Measurements from ENCODE around the gene TRIM47. TPM values are rescaled to one million over a fixed set of nuclear protein-coding genes. Genes with fewer than 3 reads are reported as not detected.

TRIM47 gene
- total and polyA plus RNA-seq, 4 donors = 6.9 to 18.5 (median 13.8) TPM

DNA sequence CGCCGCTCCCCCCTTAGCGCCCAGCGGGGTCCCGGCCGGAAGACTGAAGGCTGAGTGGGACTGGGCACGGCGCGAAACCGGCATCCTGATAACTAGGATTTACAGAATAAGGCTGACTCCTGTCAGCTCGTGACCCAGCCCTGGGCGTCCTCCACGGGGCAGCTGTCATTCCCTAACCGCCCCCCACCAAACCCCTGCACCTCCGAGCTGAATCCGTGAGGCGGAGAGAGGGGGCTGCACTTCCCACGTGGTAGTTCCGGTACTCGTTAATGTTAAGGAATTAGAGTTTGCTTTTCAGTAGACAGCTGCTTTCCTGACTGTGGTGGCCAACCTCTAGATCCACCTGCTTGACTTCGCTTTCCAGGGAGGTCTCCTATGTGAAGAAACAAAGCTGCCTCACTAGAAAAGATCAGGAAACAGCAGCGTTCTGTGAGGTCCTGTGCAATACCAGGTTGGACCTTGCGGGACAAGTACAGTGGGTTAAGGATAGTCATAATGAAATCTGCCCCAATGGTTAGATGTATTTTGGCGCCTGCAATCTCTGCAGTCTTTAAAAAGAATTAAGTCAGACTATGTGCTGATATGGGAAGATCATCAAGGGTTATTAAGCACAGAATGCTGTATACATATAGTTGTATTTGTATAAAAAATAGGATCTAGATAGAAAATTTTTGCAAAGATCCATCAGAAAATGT lies 22.2 kb downstream of the TRIM47 start:
- WGBS = 3% methylated on average over 24 of the region's 24 CpGs
- no peak for DNase-seq (ENCODE audit: low spot score)
- Histone ChIP-seq H3K4me3 (ENCODE audit: low read depth in 1 of 3, low read length in 3 of 3) (peak overlapping the region; percentile 67 to 89 (median 85)), H3K27me3 (ENCODE audit: control insufficient read depth in 4 of 4, insufficient read depth in 4 of 4, low read length in 3 of 4) (no peaks in the 10 kb centered on the region), H3K36me3 (ENCODE audit: control insufficient read depth in 4 of 4, insufficient read depth in 3 of 4, low read depth in 1 of 4, low read length in 3 of 4) (peaks cover 0 to 3% (median 1%) of the 10 kb centered on the region in 4 donors), H3K4me1 (ENCODE audit: control insufficient read depth in 4 of 4, insufficient read depth in 4 of 4, low read length in 3 of 4) (peaks cover 2 to 28% (median 23%) of the 10 kb centered on the region in 4 donors), H3K9ac (ENCODE audit: low read depth in 1 of 2, low read length in 2 of 2) (peak overlapping the region; percentile 67 to 68), H3K9me3 (ENCODE audit: control insufficient read depth in 4 of 4, low read length in 3 of 4) (no peaks in the 10 kb centered on the region), H3K27ac (ENCODE audit: low read depth in 1 of 2, low read length in 2 of 2) (peak overlapping the region; percentile 94 to 98)
- TF ChIP-seq RAD21 (IDR thresholded peaks at IDR 0.05) (peak in 1 of 2 donors; percentile 2), FOXA2 (IDR thresholded peaks at IDR 0.05) (no peak)

DNA sequence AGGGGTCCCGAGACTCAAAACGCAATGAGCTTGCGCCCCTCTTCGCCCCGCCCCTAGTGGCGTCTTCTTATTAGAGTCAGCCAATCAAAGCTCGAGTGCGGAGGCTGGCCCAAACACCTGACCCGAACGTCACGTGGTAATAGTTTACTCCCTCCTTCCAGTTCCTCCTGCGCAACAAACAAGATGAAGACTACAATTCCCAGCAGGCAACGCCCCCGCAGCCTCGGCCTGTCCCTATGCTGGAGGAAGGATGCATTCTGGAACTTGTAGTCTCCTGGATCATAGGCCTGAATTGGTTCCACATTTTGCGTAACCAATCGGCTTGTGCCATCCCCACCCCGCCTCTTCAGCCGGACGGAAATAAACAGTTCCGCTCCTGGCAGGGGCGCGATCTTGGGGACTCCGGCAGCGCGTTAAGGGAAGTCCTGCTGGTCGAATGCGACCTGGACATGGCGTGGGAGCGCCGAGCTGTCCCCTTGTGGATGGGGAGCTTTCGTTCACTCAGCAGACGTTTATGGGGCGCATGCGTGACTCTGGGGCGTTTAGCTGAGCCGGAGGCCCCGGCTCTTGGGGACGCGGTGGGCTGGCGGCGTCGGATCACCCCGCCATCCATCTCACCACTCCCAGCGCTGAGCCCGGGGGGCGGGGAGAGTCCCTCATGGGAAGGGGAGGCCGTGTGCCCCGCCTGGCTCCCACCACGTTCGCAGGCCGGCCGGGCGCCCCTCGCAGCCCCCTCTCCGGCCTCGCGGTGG lies 22.9 kb downstream of the TRIM47 start, which contains the start of gene WBP2:
Gene WBP2, minus strand, starts transcription at position 26 of the 752 bp plus-strand sequence. CDS start 38 bp downstream, outside the sequence.
- Histone ChIP-seq H3K9me3 (ENCODE audit: control insufficient read depth in 4 of 4, low read length in 3 of 4) (no peaks in the 10 kb centered on the region), H3K27me3 (ENCODE audit: control insufficient read depth in 4 of 4, insufficient read depth in 4 of 4, low read length in 3 of 4) (no peaks in the 10 kb centered on the region), H3K9ac (ENCODE audit: low read depth in 1 of 2, low read length in 2 of 2) (peak within 1 kb of the TSS; percentile 93 to 100), H3K4me1 (ENCODE audit: control insufficient read depth in 4 of 4, insufficient read depth in 4 of 4, low read length in 3 of 4) (peaks cover 2 to 35% (median 27%) of the 10 kb centered on the region in 4 donors), H3K4me3 (ENCODE audit: low read depth in 1 of 3, low read length in 3 of 3) (peak within 1 kb of the TSS; percentile 83 to 89 (median 87)), H3K27ac (ENCODE audit: low read depth in 1 of 2, low read length in 2 of 2) (peak within 1 kb of the TSS; percentile 94 to 98), H3K36me3 (ENCODE audit: control insufficient read depth in 4 of 4, insufficient read depth in 3 of 4, low read depth in 1 of 4, low read length in 3 of 4) (peaks cover 0 to 8% (median 3%) of the 10 kb centered on the region in 4 donors)
- peak; percentile 93 for DNase-seq (ENCODE audit: low spot score)
- TF ChIP-seq EGR1 (IDR thresholded peaks at IDR 0.05; ENCODE audit: low read depth in 2 of 2) = peak; percentile 100
- TF ChIP-seq, protein P1, sequence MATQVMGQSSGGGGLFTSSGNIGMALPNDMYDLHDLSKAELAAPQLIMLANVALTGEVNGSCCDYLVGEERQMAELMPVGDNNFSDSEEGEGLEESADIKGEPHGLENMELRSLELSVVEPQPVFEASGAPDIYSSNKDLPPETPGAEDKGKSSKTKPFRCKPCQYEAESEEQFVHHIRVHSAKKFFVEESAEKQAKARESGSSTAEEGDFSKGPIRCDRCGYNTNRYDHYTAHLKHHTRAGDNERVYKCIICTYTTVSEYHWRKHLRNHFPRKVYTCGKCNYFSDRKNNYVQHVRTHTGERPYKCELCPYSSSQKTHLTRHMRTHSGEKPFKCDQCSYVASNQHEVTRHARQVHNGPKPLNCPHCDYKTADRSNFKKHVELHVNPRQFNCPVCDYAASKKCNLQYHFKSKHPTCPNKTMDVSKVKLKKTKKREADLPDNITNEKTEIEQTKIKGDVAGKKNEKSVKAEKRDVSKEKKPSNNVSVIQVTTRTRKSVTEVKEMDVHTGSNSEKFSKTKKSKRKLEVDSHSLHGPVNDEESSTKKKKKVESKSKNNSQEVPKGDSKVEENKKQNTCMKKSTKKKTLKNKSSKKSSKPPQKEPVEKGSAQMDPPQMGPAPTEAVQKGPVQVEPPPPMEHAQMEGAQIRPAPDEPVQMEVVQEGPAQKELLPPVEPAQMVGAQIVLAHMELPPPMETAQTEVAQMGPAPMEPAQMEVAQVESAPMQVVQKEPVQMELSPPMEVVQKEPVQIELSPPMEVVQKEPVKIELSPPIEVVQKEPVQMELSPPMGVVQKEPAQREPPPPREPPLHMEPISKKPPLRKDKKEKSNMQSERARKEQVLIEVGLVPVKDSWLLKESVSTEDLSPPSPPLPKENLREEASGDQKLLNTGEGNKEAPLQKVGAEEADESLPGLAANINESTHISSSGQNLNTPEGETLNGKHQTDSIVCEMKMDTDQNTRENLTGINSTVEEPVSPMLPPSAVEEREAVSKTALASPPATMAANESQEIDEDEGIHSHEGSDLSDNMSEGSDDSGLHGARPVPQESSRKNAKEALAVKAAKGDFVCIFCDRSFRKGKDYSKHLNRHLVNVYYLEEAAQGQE (IDR thresholded peaks at IDR 0.05) = peak; percentile 81
- peak in 1 of 2 donors; percentile 88 for TF ChIP-seq GABPA (IDR thresholded peaks at IDR 0.05 in 1 of 2, conservative IDR thresholded peaks at IDR 0.05 in 1 of 2)
- no peak for TF ChIP-seq HNF4G (IDR thresholded peaks at IDR 0.05)
- no peak for TF ChIP-seq FOXA2 (IDR thresholded peaks at IDR 0.05)
- peak in 1 of 2 donors; percentile 53 for TF ChIP-seq JUND (IDR thresholded peaks at IDR 0.05)
- TF ChIP-seq SP1 (IDR thresholded peaks at IDR 0.05) = peak; percentile 93
- peak; percentile 72 for TF ChIP-seq TAF1 (conservative IDR thresholded peaks at IDR 0.05)
- no peak for TF ChIP-seq RAD21 (IDR thresholded peaks at IDR 0.05)
- TF ChIP-seq, protein P2, sequence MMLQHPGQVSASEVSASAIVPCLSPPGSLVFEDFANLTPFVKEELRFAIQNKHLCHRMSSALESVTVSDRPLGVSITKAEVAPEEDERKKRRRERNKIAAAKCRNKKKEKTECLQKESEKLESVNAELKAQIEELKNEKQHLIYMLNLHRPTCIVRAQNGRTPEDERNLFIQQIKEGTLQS (IDR thresholded peaks at IDR 0.05) = peak; percentile 28
- peak; percentile 51 to 70 for TF ChIP-seq RXRA (IDR thresholded peaks at IDR 0.05)
- peak; percentile 92 for TF ChIP-seq YY1 (IDR thresholded peaks at IDR 0.05)
- TF ChIP-seq, protein P3, sequence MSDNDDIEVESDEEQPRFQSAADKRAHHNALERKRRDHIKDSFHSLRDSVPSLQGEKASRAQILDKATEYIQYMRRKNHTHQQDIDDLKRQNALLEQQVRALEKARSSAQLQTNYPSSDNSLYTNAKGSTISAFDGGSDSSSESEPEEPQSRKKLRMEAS (IDR thresholded peaks at IDR 0.05) = peak; percentile 90
- peak; percentile 6 to 37 for TF ChIP-seq HNF4A (conservative IDR thresholded peaks at IDR 0.05)
- TF ChIP-seq, protein P4, sequence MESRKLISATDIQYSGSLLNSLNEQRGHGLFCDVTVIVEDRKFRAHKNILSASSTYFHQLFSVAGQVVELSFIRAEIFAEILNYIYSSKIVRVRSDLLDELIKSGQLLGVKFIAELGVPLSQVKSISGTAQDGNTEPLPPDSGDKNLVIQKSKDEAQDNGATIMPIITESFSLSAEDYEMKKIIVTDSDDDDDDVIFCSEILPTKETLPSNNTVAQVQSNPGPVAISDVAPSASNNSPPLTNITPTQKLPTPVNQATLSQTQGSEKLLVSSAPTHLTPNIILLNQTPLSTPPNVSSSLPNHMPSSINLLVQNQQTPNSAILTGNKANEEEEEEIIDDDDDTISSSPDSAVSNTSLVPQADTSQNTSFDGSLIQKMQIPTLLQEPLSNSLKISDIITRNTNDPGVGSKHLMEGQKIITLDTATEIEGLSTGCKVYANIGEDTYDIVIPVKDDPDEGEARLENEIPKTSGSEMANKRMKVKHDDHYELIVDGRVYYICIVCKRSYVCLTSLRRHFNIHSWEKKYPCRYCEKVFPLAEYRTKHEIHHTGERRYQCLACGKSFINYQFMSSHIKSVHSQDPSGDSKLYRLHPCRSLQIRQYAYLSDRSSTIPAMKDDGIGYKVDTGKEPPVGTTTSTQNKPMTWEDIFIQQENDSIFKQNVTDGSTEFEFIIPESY (IDR thresholded peaks at IDR 0.05) = peak; percentile 80
- peak; percentile 78 for TF ChIP-seq NR2F2 (IDR thresholded peaks at IDR 0.05)
- TF ChIP-seq FOXA1 (IDR thresholded peaks at IDR 0.05) = no peak
- TF ChIP-seq, protein P5, sequence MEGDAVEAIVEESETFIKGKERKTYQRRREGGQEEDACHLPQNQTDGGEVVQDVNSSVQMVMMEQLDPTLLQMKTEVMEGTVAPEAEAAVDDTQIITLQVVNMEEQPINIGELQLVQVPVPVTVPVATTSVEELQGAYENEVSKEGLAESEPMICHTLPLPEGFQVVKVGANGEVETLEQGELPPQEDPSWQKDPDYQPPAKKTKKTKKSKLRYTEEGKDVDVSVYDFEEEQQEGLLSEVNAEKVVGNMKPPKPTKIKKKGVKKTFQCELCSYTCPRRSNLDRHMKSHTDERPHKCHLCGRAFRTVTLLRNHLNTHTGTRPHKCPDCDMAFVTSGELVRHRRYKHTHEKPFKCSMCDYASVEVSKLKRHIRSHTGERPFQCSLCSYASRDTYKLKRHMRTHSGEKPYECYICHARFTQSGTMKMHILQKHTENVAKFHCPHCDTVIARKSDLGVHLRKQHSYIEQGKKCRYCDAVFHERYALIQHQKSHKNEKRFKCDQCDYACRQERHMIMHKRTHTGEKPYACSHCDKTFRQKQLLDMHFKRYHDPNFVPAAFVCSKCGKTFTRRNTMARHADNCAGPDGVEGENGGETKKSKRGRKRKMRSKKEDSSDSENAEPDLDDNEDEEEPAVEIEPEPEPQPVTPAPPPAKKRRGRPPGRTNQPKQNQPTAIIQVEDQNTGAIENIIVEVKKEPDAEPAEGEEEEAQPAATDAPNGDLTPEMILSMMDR (IDR thresholded peaks at IDR 0.05; ENCODE audit: low read depth, low read length, missing input control) = peak; percentile 32
- under 1% methylated on average over 58 of the region's 58 CpGs for WGBS
